HT-29 (cell line): ENCODE measurements around the gene MICAL3. TPM values are rescaled to one million over a fixed set of nuclear protein-coding genes. Genes with fewer than 3 reads are reported as not detected.

Experiments
- DNase-seq: peaks from one replicate; pipeline ENCODE4 v3.0.0-alpha.2; 2015; ENCODE audit warnings: low spot score
- total RNA-seq: library from RNA; depleted of rRNA; stranded (reverse); fragments of >200 nt; shearing (Covaris generic); gene quantifications from 2 replicates; pipeline ENCODE4 v1.2.3, GENCODE V29; 2014

The MICAL3 gene
- total RNA-seq, 1 experiment from 2014 or later = 11.2 TPM

DNA sequence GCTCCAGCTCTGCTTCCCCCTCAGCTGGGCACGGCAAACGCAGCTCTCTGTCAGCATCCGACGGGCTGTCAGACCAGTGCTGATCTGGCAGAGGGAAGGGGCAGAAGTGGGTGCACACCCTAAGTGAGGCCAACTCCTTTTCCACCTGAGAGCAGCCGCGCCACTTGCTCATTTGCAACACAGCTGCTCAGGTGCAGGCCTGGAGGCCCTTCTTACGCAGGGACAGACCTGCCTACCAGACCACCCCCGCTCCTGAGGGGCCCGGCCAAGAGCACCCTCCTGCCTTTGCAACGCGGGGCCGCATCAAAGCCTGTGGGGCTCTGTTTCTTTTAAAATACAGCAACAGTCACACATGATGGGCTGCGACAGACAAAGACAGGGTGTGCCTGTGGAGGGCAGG, 202.3 kb downstream of the MICAL3 start:
- no peak for DNase-seq

GRCh38 chr22:17820879-17821439, 203.4 kb downstream of the MICAL3 start:
- DNase-seq = no peak

DNA sequence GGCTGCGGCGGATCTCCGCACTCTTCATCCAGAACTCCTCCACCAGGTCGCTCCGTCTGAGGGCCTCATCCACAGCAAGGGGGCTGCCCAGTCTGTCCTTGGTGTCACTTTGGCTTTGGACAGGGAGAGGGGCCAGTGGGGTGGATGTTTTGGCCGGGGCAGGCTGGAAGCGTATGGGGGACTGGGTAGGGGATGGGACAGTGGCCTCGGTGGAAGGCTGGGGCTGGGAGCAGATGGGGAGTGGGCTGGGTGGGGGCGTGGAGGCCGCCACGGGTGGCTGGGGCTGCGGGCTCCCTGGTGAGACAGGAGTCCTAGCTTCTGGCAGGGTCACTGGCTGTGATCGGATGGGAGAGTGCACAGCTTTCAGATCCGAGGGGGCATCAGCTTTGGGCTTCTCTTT, 205.7 kb downstream of the MICAL3 start:
- no peak for DNase-seq

- no peak for DNase-seq
These were observed 206.2 kb downstream of the MICAL3 start for GRCh38 chr22:17818180-17818579.

GRCh38 chr22:17817511-17818065, 206.8 kb downstream of the MICAL3 start:
- DNase-seq = no peak

- no peak for DNase-seq
These were observed 207.3 kb downstream of the MICAL3 start for GRCh38 chr22:17817079-17817478.

- no peak for DNase-seq
These were observed 207.7 kb downstream of the MICAL3 start for GRCh38 chr22:17816649-17817048.

DNA sequence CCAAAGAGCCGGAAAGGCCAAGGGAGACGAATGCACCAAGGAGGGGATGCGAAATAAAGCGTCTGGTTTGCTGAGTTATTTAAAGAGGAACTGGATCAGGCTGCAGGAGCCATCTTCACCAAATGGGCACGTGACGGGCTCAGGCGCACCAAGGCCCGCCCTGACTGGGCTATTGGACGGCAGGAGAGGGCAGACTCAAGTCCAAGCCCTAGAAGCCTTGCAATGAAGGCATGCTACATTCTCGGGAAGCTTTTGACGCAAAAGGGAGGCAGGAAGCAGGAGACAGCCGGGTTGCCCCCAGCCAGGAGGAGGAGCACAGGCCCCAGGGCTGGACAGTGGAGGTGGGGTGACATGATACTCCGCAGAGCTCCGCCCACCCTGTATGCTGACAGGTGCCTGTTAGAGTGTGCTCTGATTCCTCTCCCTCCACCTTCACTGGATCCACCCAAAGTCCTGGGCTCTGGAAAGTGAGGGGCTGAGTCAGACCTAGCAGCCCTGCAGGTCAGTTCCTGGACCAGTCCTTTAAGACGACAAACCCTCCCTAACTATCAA, 208.6 kb downstream of the MICAL3 start:
- DNase-seq = no peak

- DNase-seq = no peak
These were observed 209.5 kb downstream of the MICAL3 start for GRCh38 chr22:17814830-17815229.

GRCh38 chr22:17814084-17814483, 210.3 kb downstream of the MICAL3 start:
- no peak for DNase-seq

DNA sequence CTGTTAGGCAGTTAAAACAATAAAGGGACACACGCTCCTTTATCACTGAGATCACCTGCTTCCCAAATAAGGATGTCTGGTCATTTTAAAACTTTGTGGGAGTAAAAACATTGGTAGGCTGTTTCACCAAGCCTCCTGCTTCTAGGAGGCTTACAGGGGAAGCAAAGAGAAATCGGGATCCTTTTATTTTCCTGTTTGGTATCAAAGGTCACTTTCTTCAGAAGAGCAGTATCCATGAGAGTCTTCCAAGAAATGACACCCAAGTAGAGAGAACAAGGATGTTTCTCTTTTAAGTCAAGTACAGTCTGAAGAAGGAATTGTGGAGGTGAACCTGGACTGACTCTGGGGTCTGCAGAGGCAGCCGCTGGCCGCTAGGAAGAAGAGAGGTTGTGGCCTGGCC, 213.2 kb downstream of the MICAL3 start:
- no peak for DNase-seq

DNA sequence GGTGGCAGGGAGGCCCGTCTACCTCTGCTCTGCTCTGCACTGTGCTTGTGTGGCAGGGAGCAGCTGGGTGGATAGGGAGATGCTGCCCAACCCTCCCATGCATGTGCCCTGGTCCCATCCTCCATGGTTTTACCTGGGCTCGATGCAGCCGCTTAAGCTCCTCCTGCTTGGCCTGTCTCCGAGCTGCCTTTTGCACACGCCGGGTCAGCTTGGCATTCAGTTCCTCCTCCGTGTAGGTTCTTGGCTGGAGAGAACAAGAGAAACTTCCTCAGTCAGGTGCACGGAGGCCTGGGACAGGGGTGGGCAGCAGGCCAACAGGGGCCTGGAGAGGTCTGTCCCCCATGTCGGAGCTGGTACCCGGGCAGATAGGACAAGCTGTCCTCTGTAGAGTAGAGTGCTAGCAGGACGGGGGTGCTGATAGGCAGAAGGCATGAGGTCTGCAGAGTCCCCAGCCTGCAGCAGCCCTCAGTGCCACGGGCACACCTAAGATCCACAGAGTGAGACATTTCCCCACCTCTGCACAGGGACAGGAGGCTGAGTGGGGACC, 213.7 kb downstream of the MICAL3 start:
- DNase-seq = no peak

GRCh38 chr22:17808693-17809403, 215.5 kb downstream of the MICAL3 start:
- no peak for DNase-seq

DNA sequence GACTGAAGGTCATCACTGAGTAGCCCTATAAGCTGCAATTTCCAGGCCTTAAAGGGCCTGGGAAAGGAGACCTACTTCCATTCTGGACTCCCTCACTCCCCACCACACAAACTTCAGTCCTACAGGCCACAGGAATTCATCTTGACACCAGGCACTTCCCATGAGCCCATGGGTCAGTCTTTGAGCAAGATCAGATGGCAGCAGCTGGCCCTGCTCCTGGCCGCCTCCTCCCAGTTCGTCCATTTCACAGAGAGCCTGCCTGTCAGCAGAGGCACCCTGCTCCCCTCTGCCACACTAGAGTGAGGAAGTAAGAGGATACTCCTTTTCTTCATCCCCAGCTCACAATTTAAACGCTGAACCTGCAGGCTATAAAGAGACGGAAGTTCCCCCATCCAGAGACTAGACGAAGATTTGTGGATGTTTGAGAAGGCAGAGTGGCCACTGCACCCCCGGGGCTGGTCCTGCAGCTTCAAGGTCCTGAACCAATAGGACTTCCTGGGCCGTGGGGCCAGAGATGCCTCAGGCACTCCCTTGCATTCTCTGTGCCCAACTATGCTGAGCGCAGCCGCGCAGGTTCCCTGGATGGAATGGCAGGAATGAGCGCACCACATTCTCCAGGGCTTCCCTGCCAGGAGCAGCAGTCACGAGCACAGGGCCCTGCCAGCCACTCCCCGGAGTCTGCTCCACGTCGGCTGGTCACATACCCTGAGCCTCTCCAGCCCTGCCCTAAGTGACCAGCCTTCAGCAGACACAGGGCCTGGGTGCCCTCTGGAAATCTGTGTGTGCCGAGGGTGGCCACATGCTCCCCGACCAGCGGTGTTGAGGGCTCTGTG, 216.6 kb downstream of the MICAL3 start:
- DNase-seq = no peak

DNA sequence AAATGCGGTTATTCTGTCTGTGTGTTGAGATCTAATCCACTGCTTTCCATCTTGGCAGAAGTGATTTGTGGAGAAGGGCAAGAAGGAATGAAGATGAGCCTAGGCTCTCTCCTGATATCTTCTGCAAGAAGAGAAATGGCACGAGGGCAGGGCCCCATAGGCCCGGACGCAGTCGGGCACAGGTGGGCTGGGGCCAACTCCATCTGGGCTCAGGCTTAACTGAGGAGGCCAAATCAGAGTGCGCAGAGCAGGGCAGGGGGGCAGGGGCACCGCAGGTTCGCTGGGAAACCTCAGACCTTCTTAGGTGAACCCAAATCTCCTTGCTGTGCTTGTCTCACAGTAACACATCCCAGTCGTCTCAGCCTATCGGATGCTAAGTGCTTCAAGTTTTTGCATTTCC, 217.3 kb downstream of the MICAL3 start:
- no peak for DNase-seq

GRCh38 chr22:17806437-17806836, 217.9 kb downstream of the MICAL3 start:
- no peak for DNase-seq

GRCh38 chr22:17804331-17805080, 219.9 kb downstream of the MICAL3 start:
- DNase-seq = no peak

- no peak for DNase-seq
These were observed 220.6 kb downstream of the MICAL3 start for GRCh38 chr22:17803609-17804270.

- no peak for DNase-seq
These were observed 221.5 kb downstream of the MICAL3 start for GRCh38 chr22:17802822-17803221.

DNA sequence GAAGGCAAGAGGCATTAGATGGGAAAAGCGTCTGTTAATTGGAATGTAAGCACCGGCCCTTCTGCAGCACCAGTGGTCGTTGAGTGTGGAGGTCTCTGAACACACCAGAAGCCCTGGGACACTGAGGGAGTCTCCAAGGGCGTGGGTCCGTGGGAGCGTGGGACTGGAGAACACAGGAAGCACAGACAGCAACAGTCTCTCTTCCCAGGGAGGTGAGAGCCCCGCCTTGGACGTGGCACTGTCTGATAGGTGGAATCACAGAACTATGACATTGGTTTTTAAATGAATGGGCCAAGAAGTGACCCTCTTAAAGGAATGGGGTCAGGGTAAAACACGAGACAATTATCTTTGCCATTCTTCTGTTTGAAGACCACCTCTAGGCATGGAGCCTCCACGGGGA, 221.9 kb downstream of the MICAL3 start:
- no peak for DNase-seq
